Adrenal gland (tissue), 5 donors: ENCODE results near the gene SLC35F1.

ENCODE experiments used
- CTCF ChIP-seq, 6 experiments: fragments of 450-650 bp in 4 of 6; fragments of 200-600 bp in 2 of 6; sonication (generic) in 1 of 6; IDR thresholded peaks; 1 replicate in 5 of 6; 2 replicates in 1 of 6; pipeline versions ENCODE4 v1.5.1 to v1.8.0; 2016 to 2021; ENCODE audit warnings: antibody characterized with exemption in 6 of 6, mild to moderate bottlenecking in 2 of 6, moderate library complexity in 1 of 6
- POLR2A ChIP-seq, 2 donors: fragments of 450-650 bp; IDR thresholded peaks; one replicate each; pipeline ENCODE4 v1.6.1; 2017; ENCODE audit warnings: antibody characterized with exemption in 2 of 2, mild to moderate bottlenecking in 2 of 2, moderate library complexity in 1 of 2
- donor health status: DM: no; HTN: no; CAD: no.

- no peak for TF ChIP-seq CTCF (IDR thresholded peaks at IDR 0.05)
- TF ChIP-seq POLR2A (IDR thresholded peaks at IDR 0.05): no peak
These were observed 13.0 kb downstream of the SLC35F1 start for GRCh38 chr6:117919775-117920729.
